ENCODE data around the gene RTN3. TPM values are rescaled to one million over a fixed set of nuclear protein-coding genes. Genes with fewer than 3 reads are reported as not detected.

RTN3 gene
- total and polyA plus RNA-seq, 4 donors = 82.1 to 102 (median 92.6) TPM

DNA sequence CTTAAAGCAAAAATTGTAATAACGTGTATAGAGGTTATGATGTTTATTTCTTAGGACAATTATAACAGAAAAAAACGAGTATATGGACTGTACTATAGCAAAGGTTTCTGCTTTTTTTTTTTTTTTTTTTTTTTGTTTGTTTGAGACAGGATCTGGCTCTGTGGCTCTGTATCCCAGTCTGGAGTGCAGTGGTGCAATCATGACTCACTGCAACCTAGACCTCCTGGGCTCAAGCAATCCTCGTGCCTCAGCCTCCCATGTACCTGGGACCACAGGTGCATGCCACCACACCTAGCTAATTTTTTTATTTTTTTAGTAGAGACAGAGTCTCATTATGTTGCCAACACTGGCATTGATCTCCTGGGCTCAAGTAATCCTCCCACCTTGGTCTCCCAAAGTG, 48.0 kb downstream of the RTN3 start:
- Histone ChIP-seq H3K4me3 (no peak overlapping the region), H3K9me3 (ENCODE audit: control insufficient read depth in 4 of 4, insufficient read depth in 3 of 4, low read length in 3 of 4) (no peaks in the 10 kb centered on the region), H3K36me3 (ENCODE audit: control insufficient read depth in 4 of 4, insufficient read depth in 4 of 4, low read length in 4 of 4) (no peaks in the 10 kb centered on the region), H3K4me1 (ENCODE audit: control insufficient read depth in 5 of 5, insufficient read depth in 5 of 5, low read length in 5 of 5) (no peaks in the 10 kb centered on the region), H3K9ac (ENCODE audit: insufficient read depth in 1 of 2, low read length in 2 of 2) (no peak overlapping the region), H3K27me3 (ENCODE audit: control insufficient read depth in 3 of 3, insufficient read depth in 3 of 3, low read length in 2 of 3) (no peaks in the 10 kb centered on the region), H3K27ac (ENCODE audit: low read depth in 1 of 2, low read length in 1 of 2) (no peak overlapping the region)
- DNase-seq = no peak
- TF ChIP-seq, protein P1, sequence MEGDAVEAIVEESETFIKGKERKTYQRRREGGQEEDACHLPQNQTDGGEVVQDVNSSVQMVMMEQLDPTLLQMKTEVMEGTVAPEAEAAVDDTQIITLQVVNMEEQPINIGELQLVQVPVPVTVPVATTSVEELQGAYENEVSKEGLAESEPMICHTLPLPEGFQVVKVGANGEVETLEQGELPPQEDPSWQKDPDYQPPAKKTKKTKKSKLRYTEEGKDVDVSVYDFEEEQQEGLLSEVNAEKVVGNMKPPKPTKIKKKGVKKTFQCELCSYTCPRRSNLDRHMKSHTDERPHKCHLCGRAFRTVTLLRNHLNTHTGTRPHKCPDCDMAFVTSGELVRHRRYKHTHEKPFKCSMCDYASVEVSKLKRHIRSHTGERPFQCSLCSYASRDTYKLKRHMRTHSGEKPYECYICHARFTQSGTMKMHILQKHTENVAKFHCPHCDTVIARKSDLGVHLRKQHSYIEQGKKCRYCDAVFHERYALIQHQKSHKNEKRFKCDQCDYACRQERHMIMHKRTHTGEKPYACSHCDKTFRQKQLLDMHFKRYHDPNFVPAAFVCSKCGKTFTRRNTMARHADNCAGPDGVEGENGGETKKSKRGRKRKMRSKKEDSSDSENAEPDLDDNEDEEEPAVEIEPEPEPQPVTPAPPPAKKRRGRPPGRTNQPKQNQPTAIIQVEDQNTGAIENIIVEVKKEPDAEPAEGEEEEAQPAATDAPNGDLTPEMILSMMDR (IDR thresholded peaks at IDR 0.05; ENCODE audit: control extremely low read depth, extremely low read depth) = no peak
- 84 to 86% methylated on average over 3 of the region's 3 CpGs for WGBS, 2 donors
- no peak for ATAC-seq (ENCODE audit: insufficient read depth, low FRiP score)

DNA sequence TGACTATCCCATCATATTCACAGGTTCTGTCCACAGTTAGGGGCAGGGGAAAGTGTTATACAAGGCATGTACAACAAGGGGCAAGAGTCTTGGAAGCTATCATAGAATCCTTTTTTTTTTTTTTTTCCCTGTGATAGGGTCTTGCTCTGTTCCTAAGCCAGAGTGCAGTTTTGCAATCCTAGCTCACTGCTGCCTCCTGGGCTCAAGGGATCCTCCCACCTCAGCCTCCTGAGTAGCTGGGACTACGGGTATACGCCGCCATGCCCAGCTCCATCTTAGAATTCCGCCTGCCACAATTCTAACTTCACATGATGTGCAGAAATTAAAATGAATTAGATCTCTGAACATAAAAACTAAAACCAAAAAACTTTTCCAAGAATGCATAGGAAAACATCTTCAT, 55.6 kb downstream of the RTN3 start:
- H3K27me3 ChIP-seq (ENCODE audit: control insufficient read depth in 3 of 3, insufficient read depth in 3 of 3, low read length in 2 of 3) = no peaks in the 10 kb centered on the region
- no peak overlapping the region for H3K27ac ChIP-seq (ENCODE audit: low read depth in 1 of 2, low read length in 1 of 2)
- 98 to 100% methylated on average over 4 of the region's 4 CpGs for WGBS, 2 donors
- no peaks in the 10 kb centered on the region for H3K36me3 ChIP-seq (ENCODE audit: control insufficient read depth in 4 of 4, insufficient read depth in 4 of 4, low read length in 4 of 4)
- DNase-seq (no peak), ATAC-seq (ENCODE audit: insufficient read depth, low FRiP score) (no peak)
- H3K9me3 ChIP-seq (ENCODE audit: control insufficient read depth in 4 of 4, insufficient read depth in 3 of 4, low read length in 3 of 4) = no peaks in the 10 kb centered on the region
- H3K9ac ChIP-seq (ENCODE audit: insufficient read depth in 1 of 2, low read length in 2 of 2) = no peak overlapping the region
- H3K4me3 ChIP-seq = no peak overlapping the region
- TF ChIP-seq, protein P1 (IDR thresholded peaks at IDR 0.05; ENCODE audit: control extremely low read depth, extremely low read depth) = no peak
- H3K4me1 ChIP-seq (ENCODE audit: control insufficient read depth in 5 of 5, insufficient read depth in 5 of 5, low read length in 5 of 5) = peaks cover 0 to 4% (median 0%) of the 10 kb centered on the region in 5 donors

DNA sequence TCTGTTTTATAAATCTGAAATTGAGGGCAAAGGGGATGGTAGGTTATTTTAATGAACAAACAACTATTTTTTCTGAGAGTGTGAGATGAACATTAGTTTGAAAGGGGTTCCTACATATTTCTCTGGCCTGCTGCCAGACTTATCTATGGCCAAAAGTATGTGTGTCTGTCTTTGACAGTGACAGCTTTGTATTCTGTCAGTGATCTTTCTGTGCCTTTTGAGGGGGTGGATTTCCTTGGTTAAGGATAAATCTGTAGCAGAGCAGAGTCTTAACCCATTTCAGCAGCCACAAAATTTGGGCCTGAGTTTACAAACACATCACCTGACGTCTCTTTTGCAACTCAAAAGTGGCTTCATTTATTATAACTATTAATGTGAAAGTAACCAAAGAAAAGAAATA, 56.4 kb downstream of the RTN3 start:
- Histone ChIP-seq H3K9me3 (ENCODE audit: control insufficient read depth in 4 of 4, insufficient read depth in 3 of 4, low read length in 3 of 4) (no peaks in the 10 kb centered on the region), H3K27ac (ENCODE audit: low read depth in 1 of 2, low read length in 1 of 2) (no peak overlapping the region), H3K4me1 (ENCODE audit: control insufficient read depth in 5 of 5, insufficient read depth in 5 of 5, low read length in 5 of 5) (peaks cover 0 to 4% (median 0%) of the 10 kb centered on the region in 5 donors), H3K36me3 (ENCODE audit: control insufficient read depth in 4 of 4, insufficient read depth in 4 of 4, low read length in 4 of 4) (no peaks in the 10 kb centered on the region), H3K27me3 (ENCODE audit: control insufficient read depth in 3 of 3, insufficient read depth in 3 of 3, low read length in 2 of 3) (no peaks in the 10 kb centered on the region), H3K9ac (ENCODE audit: insufficient read depth in 1 of 2, low read length in 2 of 2) (no peak overlapping the region), H3K4me3 (no peak overlapping the region)
- 38 to 78% methylated on average over 1 of the region's 1 CpG for WGBS, 2 donors
- TF ChIP-seq, protein P1 (IDR thresholded peaks at IDR 0.05; ENCODE audit: control extremely low read depth, extremely low read depth) = no peak
- peak in 1 of 3 donors; percentile 13 for DNase-seq
- no peak for ATAC-seq (ENCODE audit: insufficient read depth, low FRiP score)

DNA sequence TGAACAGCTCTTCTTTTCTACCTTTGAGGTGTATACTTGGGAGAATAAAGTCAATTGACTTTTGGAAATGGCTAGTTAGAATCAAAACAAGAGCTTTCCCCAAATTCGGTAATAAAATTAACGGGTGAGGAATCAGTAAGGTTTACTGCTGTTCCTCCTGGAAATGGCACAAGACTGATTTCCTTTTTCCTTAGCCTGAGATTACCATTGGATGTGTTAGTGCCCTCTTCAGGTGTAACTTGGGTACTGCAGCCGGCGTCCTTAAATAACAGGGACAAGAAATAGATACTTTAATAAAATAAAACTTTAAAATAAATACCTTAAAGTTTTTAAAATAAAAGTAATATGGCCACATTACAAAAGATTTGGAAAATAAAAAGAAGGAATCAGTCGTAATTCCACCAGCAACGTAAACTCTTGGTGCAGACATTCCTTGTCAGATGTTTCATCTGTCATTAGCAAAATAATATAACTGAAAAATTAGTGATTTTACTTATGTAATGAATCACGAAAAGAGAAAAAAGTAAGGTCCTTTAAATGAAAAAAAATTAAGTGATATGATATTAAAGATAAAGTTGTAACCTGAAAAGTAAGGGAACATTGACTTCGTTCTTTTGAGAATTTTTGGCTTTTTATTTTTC, 57.5 kb downstream of the RTN3 start:
- TF ChIP-seq, protein P1 (IDR thresholded peaks at IDR 0.05; ENCODE audit: control extremely low read depth, extremely low read depth) = peak; percentile 82
- Histone ChIP-seq H3K27ac (ENCODE audit: low read depth in 1 of 2, low read length in 1 of 2) (no peak overlapping the region), H3K36me3 (ENCODE audit: control insufficient read depth in 4 of 4, insufficient read depth in 4 of 4, low read length in 4 of 4) (no peaks in the 10 kb centered on the region), H3K4me3 (no peak overlapping the region), H3K9me3 (ENCODE audit: control insufficient read depth in 4 of 4, insufficient read depth in 3 of 4, low read length in 3 of 4) (no peaks in the 10 kb centered on the region), H3K27me3 (ENCODE audit: control insufficient read depth in 3 of 3, insufficient read depth in 3 of 3, low read length in 2 of 3) (no peaks in the 10 kb centered on the region), H3K4me1 (ENCODE audit: control insufficient read depth in 5 of 5, insufficient read depth in 5 of 5, low read length in 5 of 5) (peaks cover 0 to 4% (median 0%) of the 10 kb centered on the region in 5 donors), H3K9ac (ENCODE audit: insufficient read depth in 1 of 2, low read length in 2 of 2) (no peak overlapping the region)
- DNase-seq (peak; percentile 69 to 85 (median 85)), ATAC-seq (ENCODE audit: insufficient read depth, low FRiP score) (no peak)
- WGBS, 2 donors = 23 to 27% methylated on average over 8 of the region's 8 CpGs
